Measurements from ENCODE around the gene DICER1. TPM values are rescaled to one million over a fixed set of nuclear protein-coding genes. Genes with fewer than 3 reads are reported as not detected.

The DICER1 gene
- total and polyA plus RNA-seq, 9 of the 15 experiments (the other 6 are each of a cell fraction or from before 2014, with no cell fraction given), result 2.5 to 23.2 (median 12.4) TPM

GRCh38 chr14:95183532-95184412 is 26.4 kb upstream of the DICER1 start:
- CTCF ChIA-PET (ENCODE audit: low intra/inter-chr PET ratio), result no interaction called here
- H3K27ac ChIP-seq (ENCODE audit: extremely low read depth, low read depth, low read length), result no peak overlapping the region
- 5% methylated on average over 6 of the region's 6 CpGs for WGBS (ENCODE audit: insufficient coverage, low coverage, missing lambda C conversion rate)

More at GRCh38 chr14:95183532-95184412, 26.4 kb upstream of the DICER1 start:
- H3K27me3 ChIP-seq (ENCODE audit: control insufficient read depth in 2 of 2, insufficient read depth in 2 of 2, low read length in 2 of 2), result peaks cover 4 to 19% of the 10 kb centered on the region in 2 experiments; a peak in 3 of 5 replicates
- BruUV-seq (replicated peaks), result no TSS peak
- DNase-seq (ENCODE audit: extremely low read depth in 1 of 4, low spot score in 3 of 4), result no peak
- no peak overlapping the region for H3K4me2 ChIP-seq (ENCODE audit: insufficient read depth, low read length)
- H3K9me3 ChIP-seq (replicated peaks; ENCODE audit: control insufficient read depth, insufficient read depth, low read depth, low read length), result no peaks in the 10 kb centered on the region
- H3K9me1 ChIP-seq (ENCODE audit: control insufficient read depth, insufficient read depth, low read length), result no peaks in the 10 kb centered on the region
- H2AFZ ChIP-seq (ENCODE audit: low read depth, low read length), result no peak overlapping the region
- intact Hi-C loops (cut with micrococcal nuclease) (no loop called here), in situ Hi-C loops (cut with MboI) (no loop called here)
- ATAC-seq, result no peak
- H3K4me3 ChIP-seq, result no peak overlapping the region
- no peak for FAIRE-seq
- peaks cover 0 to 14% of the 10 kb centered on the region in 2 experiments; a peak in 3 of 5 replicates for H3K4me1 ChIP-seq (replicated peaks in 1 of 2; ENCODE audit: control insufficient read depth in 2 of 2, insufficient read depth in 2 of 2, low read length in 2 of 2)
- H3K9ac ChIP-seq (ENCODE audit: insufficient read depth in 1 of 2, low read depth in 2 of 2, low read length in 2 of 2), result no peak overlapping the region
- POLR2A ChIA-PET, result no interaction called here
- no peaks in the 10 kb centered on the region for H3K79me2 ChIP-seq (ENCODE audit: control insufficient read depth, insufficient read depth, low read length)
- no peaks in the 10 kb centered on the region for H3K36me3 ChIP-seq (ENCODE audit: control insufficient read depth, insufficient read depth, low read length)
- TF ChIP-seq MXI1 (IDR thresholded peaks at IDR 0.05; ENCODE audit: low read depth, low read length) (no peak), COPS2 (conservative IDR thresholded peaks at IDR 0.05) (no peak), HMGXB4 (CRISPR knock-in tag; IDR thresholded peaks at IDR 0.05) (no peak), SAFB2 (IDR thresholded peaks at IDR 0.05; ENCODE audit: borderline replicate concordance, low read depth, low read length, severe bottlenecking) (no peak), MTA2 (IDR thresholded peaks at IDR 0.05; ENCODE audit: low read depth) (no peak), TBL1XR1 (IDR thresholded peaks at IDR 0.05; ENCODE audit: low read length in 2 of 2) (no peak), CSDE1 (IDR thresholded peaks at IDR 0.05) (no peak)
- TF ChIP-seq, protein P1, sequence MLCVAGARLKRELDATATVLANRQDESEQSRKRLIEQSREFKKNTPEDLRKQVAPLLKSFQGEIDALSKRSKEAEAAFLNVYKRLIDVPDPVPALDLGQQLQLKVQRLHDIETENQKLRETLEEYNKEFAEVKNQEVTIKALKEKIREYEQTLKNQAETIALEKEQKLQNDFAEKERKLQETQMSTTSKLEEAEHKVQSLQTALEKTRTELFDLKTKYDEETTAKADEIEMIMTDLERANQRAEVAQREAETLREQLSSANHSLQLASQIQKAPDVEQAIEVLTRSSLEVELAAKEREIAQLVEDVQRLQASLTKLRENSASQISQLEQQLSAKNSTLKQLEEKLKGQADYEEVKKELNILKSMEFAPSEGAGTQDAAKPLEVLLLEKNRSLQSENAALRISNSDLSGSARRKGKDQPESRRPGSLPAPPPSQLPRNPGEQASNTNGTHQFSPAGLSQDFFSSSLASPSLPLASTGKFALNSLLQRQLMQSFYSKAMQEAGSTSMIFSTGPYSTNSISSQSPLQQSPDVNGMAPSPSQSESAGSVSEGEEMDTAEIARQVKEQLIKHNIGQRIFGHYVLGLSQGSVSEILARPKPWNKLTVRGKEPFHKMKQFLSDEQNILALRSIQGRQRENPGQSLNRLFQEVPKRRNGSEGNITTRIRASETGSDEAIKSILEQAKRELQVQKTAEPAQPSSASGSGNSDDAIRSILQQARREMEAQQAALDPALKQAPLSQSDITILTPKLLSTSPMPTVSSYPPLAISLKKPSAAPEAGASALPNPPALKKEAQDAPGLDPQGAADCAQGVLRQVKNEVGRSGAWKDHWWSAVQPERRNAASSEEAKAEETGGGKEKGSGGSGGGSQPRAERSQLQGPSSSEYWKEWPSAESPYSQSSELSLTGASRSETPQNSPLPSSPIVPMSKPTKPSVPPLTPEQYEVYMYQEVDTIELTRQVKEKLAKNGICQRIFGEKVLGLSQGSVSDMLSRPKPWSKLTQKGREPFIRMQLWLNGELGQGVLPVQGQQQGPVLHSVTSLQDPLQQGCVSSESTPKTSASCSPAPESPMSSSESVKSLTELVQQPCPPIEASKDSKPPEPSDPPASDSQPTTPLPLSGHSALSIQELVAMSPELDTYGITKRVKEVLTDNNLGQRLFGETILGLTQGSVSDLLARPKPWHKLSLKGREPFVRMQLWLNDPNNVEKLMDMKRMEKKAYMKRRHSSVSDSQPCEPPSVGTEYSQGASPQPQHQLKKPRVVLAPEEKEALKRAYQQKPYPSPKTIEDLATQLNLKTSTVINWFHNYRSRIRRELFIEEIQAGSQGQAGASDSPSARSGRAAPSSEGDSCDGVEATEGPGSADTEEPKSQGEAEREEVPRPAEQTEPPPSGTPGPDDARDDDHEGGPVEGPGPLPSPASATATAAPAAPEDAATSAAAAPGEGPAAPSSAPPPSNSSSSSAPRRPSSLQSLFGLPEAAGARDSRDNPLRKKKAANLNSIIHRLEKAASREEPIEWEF (CRISPR knock-in tag; IDR thresholded peaks at IDR 0.05), result no peak
- TF ChIP-seq, protein P2, sequence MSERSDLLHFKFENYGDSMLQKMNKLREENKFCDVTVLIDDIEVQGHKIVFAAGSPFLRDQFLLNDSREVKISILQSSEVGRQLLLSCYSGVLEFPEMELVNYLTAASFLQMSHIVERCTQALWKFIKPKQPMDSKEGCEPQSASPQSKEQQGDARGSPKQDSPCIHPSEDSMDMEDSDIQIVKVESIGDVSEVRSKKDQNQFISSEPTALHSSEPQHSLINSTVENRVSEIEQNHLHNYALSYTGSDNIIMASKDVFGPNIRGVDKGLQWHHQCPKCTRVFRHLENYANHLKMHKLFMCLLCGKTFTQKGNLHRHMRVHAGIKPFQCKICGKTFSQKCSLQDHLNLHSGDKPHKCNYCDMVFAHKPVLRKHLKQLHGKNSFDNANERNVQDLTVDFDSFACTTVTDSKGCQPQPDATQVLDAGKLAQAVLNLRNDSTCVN (CRISPR knock-in tag; IDR thresholded peaks at IDR 0.05), result no peak
- H4K20me1 ChIP-seq (replicated peaks; ENCODE audit: control insufficient read depth, insufficient read depth, low read length), result no peaks in the 10 kb centered on the region; the same call in 1 of the 2 replicates

Measured in K562 (cell line).